IPS-15b (cell line): ENCODE measurements around the gene VPS51.

Experiments
- H3K27me3 ChIP-seq: one replicate; pipeline ENCODE4 v1.6.1; 2013; ENCODE audit warnings: low read length; ENCODE audit not compliant: control insufficient read depth, insufficient read depth
- H3K36me3 ChIP-seq: one replicate; pipeline ENCODE4 v1.6.1; 2013; ENCODE audit warnings: low read length; ENCODE audit not compliant: control insufficient read depth, insufficient read depth
- H3K4me1 ChIP-seq: one replicate; pipeline ENCODE4 v1.6.1; 2013; ENCODE audit warnings: mild to moderate bottlenecking, low read length; ENCODE audit not compliant: control insufficient read depth, insufficient read depth
- H3K4me3 ChIP-seq: one replicate; pipeline ENCODE4 v1.5.1; 2013; ENCODE audit warnings: low read depth, low read length
- H3K9ac ChIP-seq: one replicate; pipeline ENCODE4 v1.6.1; 2013; ENCODE audit warnings: low read depth, mild to moderate bottlenecking, low read length
- H3K9me3 ChIP-seq: one replicate; pipeline ENCODE4 v1.6.1; 2013; ENCODE audit warnings: mild to moderate bottlenecking, low read length; ENCODE audit not compliant: control insufficient read depth, insufficient read depth

VPS51 gene

GRCh38 chr11:65126624-65127274 is 30.7 kb downstream of the VPS51 start:
- Histone ChIP-seq H3K4me3 (no peak overlapping the region), H3K36me3 (peaks cover 64% of the 10 kb centered on the region), H3K27me3 (no peaks in the 10 kb centered on the region), H3K9me3 (no peaks in the 10 kb centered on the region), H3K4me1 (no peaks in the 10 kb centered on the region), H3K9ac (no peak overlapping the region)

- Histone ChIP-seq H3K36me3 (peaks cover 73% of the 10 kb centered on the region), H3K27me3 (no peaks in the 10 kb centered on the region), H3K9ac (no peak overlapping the region), H3K4me1 (no peaks in the 10 kb centered on the region), H3K9me3 (no peaks in the 10 kb centered on the region), H3K4me3 (no peak overlapping the region)
These were observed 31.6 kb downstream of the VPS51 start for GRCh38 chr11:65127473-65128181.

- no peaks in the 10 kb centered on the region for H3K27me3 ChIP-seq
- H3K9ac ChIP-seq, result no peak overlapping the region
- H3K4me3 ChIP-seq, result no peak overlapping the region
- H3K4me1 ChIP-seq, result no peaks in the 10 kb centered on the region
- H3K36me3 ChIP-seq, result peaks cover 78% of the 10 kb centered on the region
- H3K9me3 ChIP-seq, result no peaks in the 10 kb centered on the region
These were observed 32.5 kb downstream of the VPS51 start for GRCh38 chr11:65128182-65129145.

- H3K4me1 ChIP-seq, result no peaks in the 10 kb centered on the region
- H3K27me3 ChIP-seq, result no peaks in the 10 kb centered on the region
- no peak overlapping the region for H3K9ac ChIP-seq
- H3K36me3 ChIP-seq, result peaks cover 73% of the 10 kb centered on the region
- no peaks in the 10 kb centered on the region for H3K9me3 ChIP-seq
- no peak overlapping the region for H3K4me3 ChIP-seq
These were observed 33.8 kb downstream of the VPS51 start for GRCh38 chr11:65129649-65130441.

GRCh38 chr11:65130631-65131416 is 34.8 kb downstream of the VPS51 start:
- no peaks in the 10 kb centered on the region for H3K9me3 ChIP-seq
- H3K36me3 ChIP-seq, result peaks cover 64% of the 10 kb centered on the region
- H3K27me3 ChIP-seq, result no peaks in the 10 kb centered on the region
- H3K9ac ChIP-seq, result no peak overlapping the region
- H3K4me1 ChIP-seq, result peaks cover 3% of the 10 kb centered on the region
- no peak overlapping the region for H3K4me3 ChIP-seq

- Histone ChIP-seq H3K9ac (no peak overlapping the region), H3K9me3 (no peaks in the 10 kb centered on the region), H3K36me3 (peaks cover 59% of the 10 kb centered on the region), H3K27me3 (no peaks in the 10 kb centered on the region), H3K4me3 (no peak overlapping the region), H3K4me1 (peaks cover 4% of the 10 kb centered on the region)
These were observed 35.4 kb downstream of the VPS51 start for GRCh38 chr11:65131417-65131776.

GRCh38 chr11:65131895-65132237 is 35.9 kb downstream of the VPS51 start:
- peaks cover 54% of the 10 kb centered on the region for H3K36me3 ChIP-seq
- H3K9ac ChIP-seq, result no peak overlapping the region
- H3K4me3 ChIP-seq, result no peak overlapping the region
- peaks cover 4% of the 10 kb centered on the region for H3K4me1 ChIP-seq
- H3K27me3 ChIP-seq, result no peaks in the 10 kb centered on the region
- H3K9me3 ChIP-seq, result no peaks in the 10 kb centered on the region

- no peaks in the 10 kb centered on the region for H3K27me3 ChIP-seq
- no peaks in the 10 kb centered on the region for H3K9me3 ChIP-seq
- H3K36me3 ChIP-seq, result peaks cover 53% of the 10 kb centered on the region
- H3K9ac ChIP-seq, result no peak overlapping the region
- no peak overlapping the region for H3K4me3 ChIP-seq
- peaks cover 4% of the 10 kb centered on the region for H3K4me1 ChIP-seq
These were observed 36.4 kb downstream of the VPS51 start for GRCh38 chr11:65132238-65132987.

- Histone ChIP-seq H3K4me3 (peak overlapping the region; percentile 99), H3K4me1 (peaks cover 4% of the 10 kb centered on the region), H3K9me3 (no peaks in the 10 kb centered on the region), H3K27me3 (no peaks in the 10 kb centered on the region), H3K36me3 (peaks cover 47% of the 10 kb centered on the region), H3K9ac (peak overlapping the region; percentile 96)
These were observed 37.1 kb downstream of the VPS51 start for GRCh38 chr11:65132988-65133700.

- H3K27me3 ChIP-seq, result no peaks in the 10 kb centered on the region
- H3K36me3 ChIP-seq, result peaks cover 41% of the 10 kb centered on the region
- peak overlapping the region; percentile 99 for H3K4me3 ChIP-seq
- H3K9me3 ChIP-seq, result no peaks in the 10 kb centered on the region
- H3K9ac ChIP-seq, result peak overlapping the region; percentile 96
- H3K4me1 ChIP-seq, result peaks cover 4% of the 10 kb centered on the region
These were observed 37.7 kb downstream of the VPS51 start for GRCh38 chr11:65133724-65134123.
